Stimulated activated CD8-positive, alpha-beta memory T cell treated with anti-CD3 and anti-CD28 coated beads, Interleukin-7, amount 100 ng/mL, for 4 hours (primary cell): Measurements from ENCODE around the gene SSH2.

Experiments
- DNase-seq, 2 donors: peaks; one replicate each; pipeline ENCODE4 v3.0.0-alpha.2; 2020; ENCODE audit warnings: low read depth in 2 of 2

SSH2 gene

DNA sequence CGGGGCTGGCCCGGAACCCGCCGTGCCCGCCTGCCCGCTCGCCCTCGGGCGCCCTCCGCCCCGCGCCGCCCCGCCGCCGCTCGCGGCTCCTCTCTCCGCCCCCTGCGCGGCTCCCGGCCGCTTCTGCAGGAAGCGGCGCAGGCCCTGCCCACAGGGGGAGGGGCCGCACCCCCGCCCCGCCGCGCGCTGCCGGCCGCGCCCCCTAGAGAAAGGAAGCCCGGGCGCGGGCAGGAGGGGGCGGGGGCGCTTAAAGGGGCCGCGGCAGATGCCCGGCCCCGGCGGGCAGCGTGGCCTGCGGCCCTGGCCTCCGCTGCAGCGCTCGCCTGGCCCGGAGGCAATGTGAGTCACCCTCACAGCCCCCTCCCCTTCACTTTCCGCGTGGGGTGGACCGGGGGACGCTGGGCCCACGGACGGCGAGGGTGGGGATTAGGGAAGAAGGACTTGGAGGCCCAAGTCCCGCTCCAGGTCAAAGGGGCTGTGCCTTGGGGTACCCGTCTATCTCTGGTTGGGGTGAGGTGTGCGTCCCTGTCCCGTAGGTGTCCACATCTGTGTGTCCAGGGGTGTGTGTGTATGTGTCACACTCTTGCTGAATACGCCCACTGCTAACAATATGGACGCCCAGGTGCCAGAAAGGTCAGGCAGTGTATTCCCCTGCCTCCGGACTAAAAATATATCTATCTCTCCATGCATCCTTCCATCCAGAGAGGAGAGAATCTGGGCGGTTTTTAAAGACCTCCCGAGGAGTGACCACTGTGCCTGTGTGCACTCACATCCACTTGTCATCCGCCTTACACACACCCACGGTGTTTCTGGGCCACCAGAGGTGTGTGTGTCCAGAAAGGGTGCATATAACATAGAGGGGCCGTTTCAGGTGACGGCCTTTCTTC is 340.3 kb downstream of the SSH2 start, which contains the start of gene GIT1:
Gene GIT1, minus strand, starts transcription at position 125 of the 887 bp plus-strand sequence. CDS start 270 bp downstream, outside the sequence.
- DNase-seq = peak; percentile 54 to 85

DNA sequence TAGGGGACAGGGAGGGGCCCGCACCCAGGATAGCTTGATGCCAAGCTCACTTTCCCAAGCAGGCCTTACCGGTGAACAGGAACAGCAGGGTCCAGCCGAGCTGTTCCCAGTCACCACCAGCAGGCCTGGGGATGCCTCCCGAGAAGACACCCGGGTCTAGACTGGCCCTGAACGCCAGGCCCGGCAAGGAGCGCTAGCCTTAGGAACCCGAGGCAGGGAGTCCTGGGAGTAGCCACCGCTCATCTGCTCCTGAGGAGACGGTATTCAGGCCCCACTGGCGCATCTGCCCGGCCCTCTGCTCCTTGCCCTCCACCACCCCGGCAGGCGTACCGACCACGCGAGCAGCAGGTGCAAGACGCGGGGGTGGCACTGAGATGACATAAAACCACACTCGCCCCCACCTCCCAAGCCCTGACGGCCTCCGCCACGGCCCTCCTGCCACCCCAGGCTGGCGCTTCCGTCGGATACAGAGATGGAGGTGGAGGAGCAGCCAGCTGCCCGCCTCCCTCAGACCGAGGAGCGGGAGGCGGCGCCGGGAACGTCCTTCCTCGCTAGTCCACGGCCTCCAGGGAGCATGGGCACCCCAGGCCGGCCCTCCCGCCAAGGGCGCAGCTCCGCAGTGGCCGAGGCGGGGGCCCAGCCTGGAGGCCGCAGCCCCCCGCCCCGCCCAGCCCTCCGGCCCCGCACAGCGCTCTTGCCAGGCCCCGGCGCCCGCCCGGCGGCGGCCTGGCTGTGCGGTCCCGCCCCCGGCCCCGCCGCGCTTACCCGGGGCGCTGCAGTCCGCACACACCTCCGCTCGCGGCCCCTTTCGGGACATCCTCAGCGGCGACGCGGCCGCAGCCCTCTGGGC is 341.2 kb downstream of the SSH2 start:
- DNase-seq = peak; percentile 65 to 80

DNA sequence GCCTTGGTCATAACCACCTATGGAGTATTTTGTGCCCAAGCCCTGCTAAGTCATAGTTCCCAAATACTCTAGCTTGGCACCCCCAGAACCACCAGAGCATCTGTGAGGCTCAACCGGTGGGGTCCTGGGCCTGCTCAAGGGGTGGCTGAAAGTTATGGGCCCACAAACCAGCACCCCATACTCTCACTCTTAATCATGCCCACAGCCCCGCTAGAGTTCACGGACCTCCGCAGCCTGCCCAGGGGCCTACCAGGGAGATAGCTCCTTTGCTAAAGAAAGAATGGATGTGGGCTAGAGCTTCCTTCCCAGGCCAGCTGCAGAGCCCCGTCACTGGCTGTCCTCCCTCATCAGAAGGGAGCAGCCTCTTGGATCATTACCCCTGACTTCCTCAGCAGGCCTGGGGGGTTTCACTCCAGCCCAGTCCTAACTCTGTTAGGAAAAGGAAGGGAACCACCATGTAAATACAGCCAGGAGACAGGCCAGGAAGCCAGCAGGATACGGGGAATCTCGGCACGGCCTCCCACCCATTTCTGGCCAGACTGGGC is 341.9 kb downstream of the SSH2 start:
- DNase-seq = no peak

DNA sequence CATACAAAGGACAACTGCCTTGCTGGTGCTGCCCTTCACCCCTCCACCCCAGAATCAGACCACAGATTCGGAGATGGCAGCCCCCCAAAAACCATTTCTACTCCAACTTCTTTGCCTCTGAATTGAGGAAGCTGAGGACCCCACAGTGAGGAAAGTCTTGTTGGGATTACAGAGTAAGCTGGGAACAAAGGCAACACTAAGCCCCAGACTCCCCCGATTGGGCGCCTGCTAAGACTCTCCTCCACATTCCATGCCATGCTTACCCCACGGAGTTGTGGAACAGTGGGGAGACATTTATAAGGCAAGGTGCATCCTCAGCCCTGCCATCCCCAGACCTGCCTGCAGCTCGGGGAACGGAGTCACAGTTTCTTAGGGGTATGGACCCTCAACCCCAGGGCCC is 342.4 kb downstream of the SSH2 start:
- no peak for DNase-seq

DNA sequence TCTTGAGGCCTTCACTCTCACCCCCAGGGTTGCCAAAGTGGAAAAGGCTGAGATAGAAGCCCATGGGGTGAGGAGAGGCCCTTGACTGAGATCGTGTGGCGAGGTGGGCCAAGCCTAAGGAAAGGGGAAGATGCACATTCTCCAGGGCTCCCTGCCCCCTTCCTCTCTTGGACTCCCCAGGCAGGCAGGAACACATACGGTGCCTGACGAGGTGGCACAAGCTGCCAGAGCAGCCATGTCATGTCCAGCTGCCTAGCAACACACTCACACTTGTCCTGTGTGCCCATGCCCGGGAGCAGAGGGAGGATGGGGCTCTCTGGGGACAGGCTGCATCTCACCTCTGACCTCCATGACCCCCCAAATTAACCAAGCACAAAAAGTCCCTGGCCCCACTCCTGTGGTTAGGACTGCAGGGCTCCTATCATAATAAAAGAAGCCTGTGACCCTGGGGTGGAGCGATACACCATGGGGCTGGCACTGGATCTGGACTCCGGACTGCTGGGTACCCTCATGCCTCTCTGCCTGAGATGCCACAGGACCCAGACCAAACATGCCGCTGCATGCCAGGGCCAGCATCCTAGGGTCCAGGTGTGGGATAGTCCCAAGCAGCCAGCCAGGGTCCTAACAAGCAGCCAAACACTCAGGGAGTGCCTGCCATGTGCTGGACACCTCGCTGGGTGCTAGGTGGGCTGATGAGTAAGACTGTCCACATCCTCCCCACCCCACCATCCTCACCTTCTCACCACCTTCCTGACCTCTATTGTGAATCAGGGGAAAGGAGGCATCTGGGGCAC is 343.2 kb downstream of the SSH2 start:
- no peak for DNase-seq

DNA sequence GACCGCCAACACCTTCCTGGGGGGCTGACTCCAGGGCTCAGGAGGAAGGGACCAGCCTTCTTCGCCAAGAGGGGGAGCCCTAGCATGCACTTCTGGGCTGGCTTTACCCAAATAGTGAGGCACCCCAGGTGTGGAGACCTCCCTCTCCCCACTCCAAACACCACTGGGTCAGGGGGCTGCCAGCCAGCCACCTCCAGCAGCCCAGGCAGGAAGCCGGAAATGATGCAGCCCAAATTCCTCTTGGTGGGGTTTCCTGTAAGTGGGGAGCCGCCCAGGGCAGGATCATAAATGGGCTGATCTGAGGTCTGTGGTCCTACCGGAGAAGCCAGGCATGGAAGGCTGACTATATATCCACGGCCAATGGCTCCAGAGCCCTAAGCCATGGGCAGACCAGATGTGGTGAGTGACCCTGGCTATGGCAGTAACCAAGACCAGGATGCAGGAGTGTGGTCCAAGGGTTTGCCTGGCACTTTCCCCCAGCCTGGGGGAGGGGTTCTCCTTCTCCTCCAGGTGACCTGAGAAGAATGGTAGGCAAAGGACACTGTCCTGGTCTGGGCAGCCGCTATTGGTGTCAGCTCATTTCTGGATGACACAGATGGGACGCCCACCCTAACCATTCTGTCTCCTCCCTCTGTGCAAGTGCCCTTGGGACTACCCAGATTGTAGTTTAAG is 344.8 kb downstream of the SSH2 start:
- DNase-seq = no peak

DNA sequence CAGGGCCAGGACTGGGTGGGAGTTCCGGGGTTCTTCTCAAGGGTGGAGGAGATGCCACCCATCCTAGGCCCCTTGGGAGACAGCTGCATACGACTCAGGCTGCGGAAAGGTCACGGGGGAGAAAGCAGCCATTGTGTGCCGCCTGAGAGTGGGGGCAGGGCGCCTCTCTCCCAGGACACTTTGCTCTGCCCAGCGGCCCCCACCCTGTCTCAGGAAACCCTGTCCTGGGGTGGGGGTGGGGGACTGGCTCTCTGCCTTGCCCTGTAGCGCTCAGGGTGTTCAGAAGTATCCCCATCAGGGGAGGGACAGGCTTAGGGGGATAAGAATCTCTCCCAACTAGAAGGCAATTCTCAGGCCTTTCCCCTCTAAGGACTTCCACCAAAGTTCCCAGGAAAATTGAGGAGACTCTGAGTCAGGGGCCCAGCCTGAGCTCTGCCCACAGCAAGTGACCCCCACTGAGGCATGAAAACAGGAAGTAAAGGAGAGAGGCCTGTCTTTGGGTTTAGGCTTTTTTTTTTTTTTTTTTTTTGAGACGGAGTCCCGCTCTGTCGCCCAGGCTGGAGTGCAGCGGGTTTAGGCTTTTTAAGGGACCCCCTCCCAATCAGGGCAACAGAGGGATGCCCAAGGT is 345.5 kb downstream of the SSH2 start:
- no peak for DNase-seq

DNA sequence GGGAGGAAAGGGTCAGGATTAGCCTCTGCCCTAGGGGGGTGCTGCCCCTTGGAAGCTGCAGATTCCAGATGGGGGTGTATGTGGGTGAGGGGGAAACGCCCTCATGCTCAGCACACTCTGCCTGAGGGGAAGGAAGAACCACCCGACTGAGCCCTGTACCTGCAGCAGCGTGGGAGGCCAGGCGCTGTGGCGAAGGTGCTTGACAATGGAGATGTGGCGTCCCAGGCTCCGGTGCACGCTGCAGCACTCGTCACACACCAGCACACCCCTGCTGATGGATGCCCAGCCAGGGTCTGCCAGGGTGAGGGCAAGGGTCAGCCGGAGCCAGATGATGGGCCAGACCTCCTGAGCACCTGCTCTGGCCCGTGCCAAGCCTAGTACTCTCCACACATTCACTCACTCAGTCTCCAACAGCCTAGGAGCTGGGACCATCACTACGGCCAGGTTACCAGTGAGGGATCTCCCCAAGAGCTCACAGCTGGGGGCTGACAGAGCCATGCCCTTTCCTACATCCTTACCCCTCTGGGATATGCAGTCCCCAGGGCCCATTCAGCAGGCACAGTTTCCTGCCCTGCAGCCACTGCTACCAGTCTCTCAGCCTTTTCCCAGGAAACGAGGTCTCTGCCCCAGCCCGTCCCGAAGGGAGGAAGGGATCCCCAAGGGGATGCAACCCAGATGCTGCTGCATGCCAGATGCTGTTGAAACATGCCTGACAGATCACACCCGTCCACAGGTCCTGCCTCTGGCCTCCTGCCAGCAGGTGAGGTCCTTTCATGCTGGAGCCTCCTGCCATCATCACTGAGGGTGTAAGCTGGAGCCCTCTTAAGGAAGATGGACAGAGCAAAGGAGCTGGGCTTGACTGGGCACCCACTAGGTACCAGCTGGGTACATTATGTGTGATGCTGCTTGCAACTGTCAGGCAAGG is 346.4 kb downstream of the SSH2 start:
- DNase-seq = no peak

DNA sequence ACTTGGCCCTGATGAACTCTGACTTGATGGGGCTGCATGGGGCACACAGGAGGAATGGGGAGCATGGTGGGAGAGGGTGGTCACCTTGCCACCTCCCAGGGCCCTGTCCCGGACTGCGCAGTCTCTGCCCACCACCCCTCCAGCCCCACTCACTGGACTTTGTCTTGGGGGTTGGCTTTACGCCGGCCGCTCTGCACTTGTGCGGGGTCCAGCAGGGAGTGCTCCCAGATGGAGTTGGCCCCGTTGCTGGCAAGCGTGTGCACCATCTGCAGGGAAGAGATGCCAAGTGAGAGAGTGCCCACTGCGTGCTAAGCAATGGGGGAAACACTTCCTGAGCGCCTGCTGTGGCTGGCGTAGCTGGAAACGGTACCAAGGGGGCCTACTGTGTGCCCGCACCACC is 347.3 kb downstream of the SSH2 start:
- DNase-seq = no peak

DNA sequence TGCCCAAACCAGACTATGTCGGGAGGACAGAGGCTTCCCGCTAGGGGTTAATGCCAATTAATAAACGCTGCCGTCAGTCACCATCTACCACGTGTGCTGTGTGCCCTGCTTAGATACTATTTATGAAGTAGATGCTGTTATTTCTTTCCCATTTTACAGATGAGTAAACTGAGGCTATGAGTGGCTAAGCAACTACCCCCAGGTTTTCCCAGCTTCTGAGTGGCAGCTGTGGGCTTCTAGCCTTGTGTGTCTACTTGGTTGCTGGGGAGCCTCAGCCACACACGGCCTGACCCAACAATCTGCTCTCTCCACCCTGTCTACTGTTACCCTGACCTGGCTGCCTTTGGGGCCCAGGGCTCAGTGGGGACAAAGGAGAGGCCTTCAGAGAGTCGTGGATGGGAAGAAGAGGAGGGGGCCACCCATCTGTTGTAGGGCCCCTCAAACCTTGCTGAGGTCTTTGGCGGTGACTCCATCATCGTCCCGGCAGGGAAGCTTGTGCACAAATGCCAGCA is 347.7 kb downstream of the SSH2 start:
- no peak for DNase-seq

DNA sequence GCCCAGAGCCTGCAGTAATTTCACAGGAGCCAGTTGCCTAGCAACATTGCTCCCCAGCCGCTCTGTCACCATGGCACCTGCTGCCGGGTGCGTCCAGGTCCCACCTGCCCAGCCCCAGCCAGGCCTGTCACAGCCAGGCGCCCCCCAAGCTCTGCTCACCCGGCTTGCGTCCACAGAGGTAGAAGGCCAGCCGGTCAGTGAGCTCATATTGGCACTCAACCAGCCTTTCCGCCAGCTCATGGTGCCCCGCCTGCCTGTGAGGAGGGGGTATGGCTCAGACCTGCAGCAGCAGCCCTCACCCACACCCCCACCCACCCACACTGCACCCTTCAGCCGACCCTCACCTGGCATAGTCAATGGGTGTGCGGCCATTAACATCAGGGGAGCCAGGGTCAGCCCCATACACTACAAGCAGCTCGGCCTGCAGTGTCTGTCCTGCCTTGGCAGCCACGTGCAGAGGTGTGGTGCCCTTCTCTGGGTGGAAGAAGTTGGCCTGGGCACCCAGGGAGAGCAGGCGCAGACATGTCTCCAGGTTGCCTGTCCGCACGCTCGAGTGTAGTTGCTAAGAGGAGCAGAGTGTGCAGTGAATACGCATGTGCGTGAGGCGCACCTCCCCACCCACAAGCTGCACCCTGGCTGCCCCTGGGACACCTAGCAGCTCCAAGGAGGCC is 348.3 kb downstream of the SSH2 start:
- no peak for DNase-seq

DNA sequence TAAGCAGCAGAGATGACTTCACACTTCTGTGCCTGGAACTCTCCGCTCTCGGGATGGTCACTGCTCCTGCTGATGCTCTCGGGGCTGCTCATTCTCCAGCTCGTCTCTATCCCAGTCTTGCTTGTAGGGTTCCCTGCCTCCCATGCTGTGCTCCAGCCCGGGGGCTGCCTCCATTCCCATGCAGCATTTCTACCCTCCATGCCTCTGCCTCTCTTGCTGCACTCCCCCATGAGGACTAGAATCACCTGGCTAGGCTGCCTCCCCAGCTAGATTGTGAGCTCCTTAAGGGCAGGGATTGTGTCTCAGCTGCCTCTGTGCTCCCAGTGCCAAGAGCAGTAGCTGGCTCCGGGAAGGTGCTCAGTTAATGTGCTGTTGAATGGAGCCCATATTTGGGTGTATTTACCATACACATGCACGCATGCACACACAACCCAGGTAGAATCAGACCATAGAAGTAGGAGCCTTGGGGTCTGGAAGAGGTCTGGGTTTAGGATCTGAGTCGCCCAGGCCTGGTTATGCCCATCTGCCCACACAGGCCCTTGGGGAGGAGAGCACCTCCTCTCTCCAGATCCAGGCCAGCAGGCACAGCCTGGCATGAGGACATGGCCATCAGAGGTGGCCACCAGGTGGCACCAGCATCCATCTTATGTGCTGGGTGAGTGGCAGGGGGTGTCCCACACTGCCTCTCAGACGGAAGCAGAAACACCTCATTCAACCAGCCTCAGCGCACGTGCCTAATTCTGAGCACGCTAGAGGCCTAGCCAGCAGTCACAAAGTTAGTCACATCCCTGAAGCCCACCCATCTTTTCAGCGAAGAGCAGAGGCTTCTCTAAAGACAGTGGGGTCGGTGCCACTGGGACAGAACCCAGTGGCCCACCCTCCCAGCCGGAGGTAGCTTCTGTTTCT is 349.9 kb downstream of the SSH2 start:
- peak; percentile 82 to 85 for DNase-seq

DNA sequence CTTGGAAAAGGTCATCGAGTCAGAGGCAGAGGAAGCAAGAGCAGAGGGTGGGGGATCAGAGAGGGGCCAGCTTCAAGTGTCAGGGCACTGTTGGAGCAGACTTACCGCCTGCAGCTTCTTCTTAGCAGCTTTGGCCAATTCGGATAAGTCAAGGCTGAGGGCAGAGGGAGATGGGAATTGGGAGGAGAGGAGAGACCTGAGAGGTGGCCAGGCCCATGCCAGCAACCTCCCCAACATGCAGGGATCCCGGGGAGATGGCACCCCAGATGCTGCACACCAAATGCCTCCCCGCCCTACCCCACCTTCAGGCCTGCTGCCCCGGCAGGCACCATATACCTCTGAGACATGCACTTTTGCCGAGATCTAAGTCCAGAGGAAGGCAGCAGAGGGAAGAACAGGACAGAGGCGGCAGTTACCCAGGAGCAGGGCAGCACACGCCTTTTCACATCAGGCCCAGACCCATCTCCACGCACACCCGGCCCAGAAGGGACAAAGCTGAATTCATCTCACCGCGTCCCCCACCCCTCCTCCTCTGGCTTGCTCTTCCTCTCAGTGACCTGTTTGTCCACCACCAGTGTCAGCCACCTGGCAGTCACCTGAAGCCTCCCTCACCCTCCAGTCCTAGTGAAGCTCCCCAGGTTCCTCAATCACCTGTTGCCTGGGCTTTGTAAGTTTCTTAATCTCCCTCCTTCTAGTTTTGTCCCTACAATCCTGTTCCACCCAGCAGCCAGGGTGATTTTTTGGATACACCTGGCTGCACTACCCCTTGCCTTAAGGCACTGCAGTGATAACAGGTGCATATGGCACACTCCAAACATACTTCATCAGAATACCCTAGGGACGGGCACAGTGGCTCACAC is 351.2 kb downstream of the SSH2 start:
- no peak for DNase-seq

DNA sequence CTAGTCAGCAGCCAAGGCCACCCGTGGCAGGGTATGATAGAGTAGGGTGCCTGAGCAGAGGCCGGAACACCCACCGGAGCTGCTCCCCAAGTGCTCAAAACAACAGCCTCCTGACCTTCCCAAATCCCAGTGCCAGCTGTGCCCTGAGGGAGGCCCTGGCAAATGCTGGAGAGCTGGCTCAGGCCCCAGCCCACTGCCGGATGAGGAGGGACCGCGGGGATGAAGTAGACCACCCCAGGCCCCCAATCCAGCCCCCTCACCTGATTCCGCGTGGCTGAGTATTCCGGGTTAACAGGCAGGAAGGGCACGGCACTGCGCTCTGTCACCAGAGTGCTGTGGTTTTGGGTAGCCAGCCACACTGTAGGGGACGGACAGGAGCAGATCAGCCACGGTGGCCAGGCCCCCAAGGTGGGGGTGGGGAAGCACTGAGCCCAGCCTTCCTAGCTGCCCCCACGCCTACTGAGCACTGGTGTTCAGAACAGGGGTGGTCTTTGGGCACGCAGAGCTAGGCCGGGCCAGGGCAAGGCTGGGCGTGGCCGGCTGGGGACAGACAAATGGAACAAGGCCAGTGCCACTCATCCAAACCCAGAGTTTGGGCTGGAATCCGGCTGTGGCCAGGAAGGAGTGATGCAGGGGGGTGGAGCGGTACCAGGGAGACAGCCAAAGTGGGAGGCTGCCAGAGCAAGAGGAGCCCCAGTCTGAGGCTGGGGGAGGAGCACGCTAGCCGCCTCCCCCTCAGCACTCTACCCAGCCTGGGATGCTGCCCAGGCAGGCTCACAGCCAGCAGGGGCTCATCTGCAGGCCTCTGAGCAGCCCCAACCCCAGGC is 352.4 kb downstream of the SSH2 start:
- no peak for DNase-seq

DNA sequence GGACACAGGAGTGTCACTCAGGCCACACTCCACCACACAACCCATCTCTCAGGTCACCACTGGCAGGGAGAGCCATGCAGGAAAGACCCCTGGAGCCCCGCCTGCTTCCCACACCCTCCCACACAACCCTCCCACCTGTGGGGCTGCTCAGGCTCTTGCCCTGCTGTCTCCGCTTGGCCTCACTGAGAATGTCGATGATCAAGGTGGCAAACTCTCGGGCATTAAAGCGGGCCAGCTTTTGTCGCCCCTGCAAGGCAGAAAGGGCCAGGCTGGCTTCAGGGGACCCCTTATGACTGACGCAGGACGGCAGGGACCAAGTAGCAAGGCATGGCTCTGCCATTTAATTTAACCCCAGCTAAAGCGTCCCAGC is 353.0 kb downstream of the SSH2 start:
- no peak for DNase-seq
